Stimulated activated CD8-positive, alpha-beta memory T cell treated with anti-CD3 and anti-CD28 coated beads, Interleukin-4, amount 100 ng/mL, for 48 hours (primary cell): ENCODE results near the gene MAJIN.

Experiments used
- DNase-seq: peaks from one replicate; pipeline ENCODE4 v3.0.0-alpha.2; 2020

The MAJIN gene

GRCh38 chr11:64891215-64891848 is 80.6 kb downstream of the MAJIN start:
- no peak for DNase-seq

GRCh38 chr11:64890522-64890939 is 81.4 kb downstream of the MAJIN start:
- DNase-seq: no peak

- DNase-seq: no peak
Observed at GRCh38 chr11:64888729-64889511, 83.0 kb downstream of the MAJIN start.

GRCh38 chr11:64888406-64888728 is 83.5 kb downstream of the MAJIN start:
- no peak for DNase-seq
